Activated CD4-positive, alpha-beta T cell treated with anti-CD3 and anti-CD28 coated beads for 36 hours (primary cell): Measurements from ENCODE around the gene COQ9. TPM values are rescaled to one million over a fixed set of nuclear protein-coding genes. Genes with fewer than 3 reads are reported as not detected.

Source experiments
- ATAC-seq: fragments of 200-7000 bp; cut with Tn5 transposase; one replicate; pipeline ENCODE4 v1.10.0; 2021; ENCODE audit warnings: mild to moderate bottlenecking, moderate library complexity
- CTCF ChIA-PET: fragments of 350-600 bp; sonication (Branson Sonifier 250); formaldehyde crosslinking; loops from one replicate; lab custom pipeline; 2021; ENCODE audit warnings: antibody characterized with exemption; lab: Charles Lee
- POLR2A ChIA-PET: fragments of 350-600 bp; sonication (Branson Sonifier 250); formaldehyde crosslinking; loops from one replicate; lab custom pipeline; 2021; ENCODE audit warnings: antibody characterized with exemption, inconsistent platforms; lab: Charles Lee
- DNase-seq: peaks from one replicate; pipeline ENCODE4 v3.0.0-alpha.2; 2020
- H3K27ac Mint-ChIP-seq: one replicate; pipeline ENCODE4 v1.8.0; 2021; ENCODE audit warnings: mixed read lengths
- H3K27me3 Mint-ChIP-seq: one replicate; pipeline ENCODE4 v1.8.0; 2021; ENCODE audit warnings: mixed read lengths
- H3K36me3 Mint-ChIP-seq: one replicate; pipeline ENCODE4 v1.8.0; 2021; ENCODE audit warnings: low read depth, mixed read lengths
- H3K4me1 Mint-ChIP-seq: one replicate; pipeline ENCODE4 v1.8.0; 2021; ENCODE audit warnings: mixed read lengths
- H3K4me3 Mint-ChIP-seq: one replicate; pipeline ENCODE4 v1.8.0; 2021; ENCODE audit warnings: mild to moderate bottlenecking, moderate library complexity, mixed read lengths
- H3K9me3 Mint-ChIP-seq: one replicate; pipeline ENCODE4 v1.8.0; 2021; ENCODE audit warnings: low read depth, mixed read lengths
- intact Hi-C, 2 experiments: fragments of 100-400 bp; cut with DNase I in 1 of 2; cut with micrococcal nuclease in 1 of 2; formaldehyde crosslinking; loops; one replicate each; pipeline versions ENCODE4 v1.14.2 to v1.15.1; 2022 to 2024; cut with DNase I, micrococcal nuclease
- total RNA-seq, 2 experiments: library from RNA; stranded (reverse); gene quantifications; one replicate each; pipeline ENCODE4 v1.2.3, GENCODE V29; 2021

COQ9 gene
- total RNA-seq, 2 experiments from 2014 or later = 39.4 to 52.1 TPM

GRCh38 chr16:57446531-57447185, 621 bp upstream of the COQ9 start:
- CTCF ChIA-PET = interaction anchor here (0.6 to 6.1 kb wide), 13 partner anchors 13 to 166 kb away, joined by 3 to 63 read pairs (median 3); partner anchors contain the start of gene POLR2C
- H3K9me3 Mint-ChIP-seq = no peaks in the 10 kb centered on the region
- intact Hi-C loops = loop anchor here (1.0 to 10.0 kb wide), 12 partner anchors 16 to 1178 kb away; partner anchors contain the start of genes KATNB1 (in 2 of the 2), POLR2C (in 2 of the 2), ARL2BP (in 1 of the 2) and CCDC102A (in 1 of the 2)
- POLR2A ChIA-PET = interaction anchor here (0.8 to 2.0 kb wide), 4 partner anchors 10 to 146 kb away, joined by 3 to 17 read pairs (median 4); partner anchors contain the start of gene POLR2C
- ATAC-seq (peak; percentile 39), DNase-seq (peak; percentile 32)
- peaks cover 21% of the 10 kb centered on the region for H3K36me3 Mint-ChIP-seq
- H3K4me1 Mint-ChIP-seq = peaks cover 32% of the 10 kb centered on the region
- peak overlapping the region; percentile 91 for H3K4me3 Mint-ChIP-seq
- H3K27me3 Mint-ChIP-seq = no peaks in the 10 kb centered on the region
- H3K27ac Mint-ChIP-seq = peak overlapping the region; percentile 77

DNA sequence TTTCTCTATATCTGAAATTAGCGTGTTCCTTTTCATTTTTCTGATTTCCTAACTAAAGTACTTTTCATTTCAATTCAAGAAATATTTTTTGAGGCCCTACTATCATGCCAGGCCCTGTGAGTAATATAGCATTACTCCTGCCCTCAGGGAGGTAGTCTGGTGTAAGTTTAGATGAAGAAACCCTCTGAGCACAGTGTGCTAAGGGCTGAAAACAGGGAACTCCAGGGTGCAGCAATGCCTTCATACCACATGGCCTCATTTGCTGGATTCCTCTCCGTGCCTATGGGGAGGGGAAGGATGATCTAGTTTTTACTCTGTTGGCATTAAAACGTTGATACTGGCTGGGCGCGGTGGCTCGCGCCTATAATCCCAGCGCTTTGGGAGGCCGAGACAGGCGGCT, 4.7 kb downstream of the COQ9 start:
- H3K9me3 Mint-ChIP-seq = no peaks in the 10 kb centered on the region
- DNase-seq (no peak), ATAC-seq (no peak)
- no peak overlapping the region for H3K4me3 Mint-ChIP-seq
- POLR2A ChIA-PET = interaction anchor here (0.6 kb wide), 1 partner anchor 33 kb away, joined by 3 read pairs; no protein-coding TSS in a partner anchor
- intact Hi-C loops = no loop called here
- CTCF ChIA-PET = interaction anchor here (0.6 to 1.0 kb wide), 2 partner anchors 10 to 25 kb away, joined by 3 to 7 read pairs; partner anchors contain the start of gene POLR2C
- H3K4me1 Mint-ChIP-seq = peaks cover 9% of the 10 kb centered on the region
- H3K27ac Mint-ChIP-seq = no peak overlapping the region
- peaks cover 35% of the 10 kb centered on the region for H3K36me3 Mint-ChIP-seq
- no peaks in the 10 kb centered on the region for H3K27me3 Mint-ChIP-seq

DNA sequence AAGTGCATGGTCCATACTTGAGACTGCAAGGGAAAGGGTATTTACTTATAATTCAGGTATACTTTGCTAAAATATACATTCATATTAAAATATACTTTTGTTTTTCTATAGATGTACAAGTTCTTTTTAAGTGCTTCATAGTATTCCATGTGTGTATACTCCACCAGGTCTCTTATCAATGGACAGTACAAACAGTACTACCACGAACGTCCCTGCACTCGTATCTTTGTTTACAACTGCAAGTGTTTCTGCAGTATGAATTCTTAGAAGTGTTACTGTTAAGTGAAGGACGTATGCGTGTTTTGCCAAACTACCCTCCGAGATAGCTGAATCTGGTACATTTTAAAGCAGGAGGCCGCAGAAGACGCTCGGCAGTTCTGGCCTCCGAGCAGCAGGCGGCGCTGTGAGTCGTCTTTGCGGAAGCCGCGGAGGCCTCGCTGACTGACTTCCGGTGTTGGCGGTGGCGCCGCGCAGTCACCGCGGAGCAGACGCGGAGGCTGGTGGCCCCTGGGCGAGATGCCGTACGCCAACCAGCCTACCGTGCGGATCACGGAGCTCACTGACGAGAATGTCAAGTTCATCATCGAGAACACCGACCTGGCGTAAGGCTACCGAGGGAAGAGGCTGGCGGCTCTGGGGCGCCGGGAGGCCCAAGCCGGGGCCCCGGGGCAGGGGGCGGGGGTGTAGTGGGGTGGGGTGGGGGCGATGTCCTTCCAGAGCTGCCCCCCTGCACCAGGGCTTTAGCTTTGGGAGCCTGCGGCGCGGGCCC, 15.1 kb downstream of the COQ9 start, which contains the start of gene POLR2C:
POLR2C (plus strand) TSS at position 471 of the 769 bp plus-strand sequence; CDS start at position 517, 46 bp downstream.
- ATAC-seq (peak; percentile 96), DNase-seq (peak; percentile 96)
- H3K9me3 Mint-ChIP-seq = no peaks in the 10 kb centered on the region
- H3K4me3 Mint-ChIP-seq = peak within 1 kb of the TSS; percentile 90
- peaks cover 24% of the 10 kb centered on the region for H3K4me1 Mint-ChIP-seq
- ChIA-PET POLR2A (interaction anchor here (0.6 to 1.2 kb wide), 3 partner anchors 15 to 277 kb away, joined by 3 to 17 read pairs (median 4); partner anchors contain the start of genes CIAPIN1, COQ9 and PSME3IP1), CTCF (interaction anchor here (0.6 to 7.5 kb wide), 24 partner anchors 9 to 1111 kb away, joined by 3 to 63 read pairs (median 4); partner anchors contain the start of genes CIAPIN1, COQ9 and DOK4)
- intact Hi-C loops = loop anchor here (1.0 kb wide), 5 partner anchors 15 to 162 kb away; partner anchors contain the start of genes CIAPIN1 (in 2 of the 2), COQ9 (in 2 of the 2), CCDC102A (in 1 of the 2) and DOK4 (in 1 of the 2)
- no peaks in the 10 kb centered on the region for H3K27me3 Mint-ChIP-seq
- peaks cover 27% of the 10 kb centered on the region for H3K36me3 Mint-ChIP-seq
- H3K27ac Mint-ChIP-seq = peak within 1 kb of the TSS; percentile 99

DNA sequence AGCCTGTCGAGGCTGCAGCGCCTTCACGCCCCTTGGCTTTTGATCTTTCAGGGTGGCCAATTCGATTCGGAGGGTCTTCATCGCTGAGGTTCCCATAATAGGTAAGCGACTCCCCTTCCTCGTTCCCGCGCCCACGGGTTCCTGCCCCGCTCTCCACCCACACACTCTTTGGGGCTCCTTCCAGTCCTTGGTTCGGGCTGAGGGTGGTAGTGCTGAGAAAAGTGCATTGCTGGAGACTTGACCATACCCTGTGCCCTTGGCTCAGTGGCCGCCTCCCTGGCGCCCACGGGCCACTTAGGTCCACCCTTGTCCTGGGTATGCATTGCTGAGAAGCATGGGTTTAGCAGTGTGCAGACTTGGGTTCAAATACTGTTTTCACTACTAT, 15.7 kb downstream of the COQ9 start:
- intact Hi-C loops = loop anchor here (1.0 kb wide), 5 partner anchors 16 to 163 kb away; partner anchors contain the start of genes CIAPIN1 (in 2 of the 2), COQ9 (in 2 of the 2), CCDC102A (in 1 of the 2) and DOK4 (in 1 of the 2)
- Mint-ChIP-seq H3K27ac (peak overlapping the region; percentile 99), H3K27me3 (no peaks in the 10 kb centered on the region), H3K9me3 (no peaks in the 10 kb centered on the region), H3K4me3 (peak overlapping the region; percentile 90), H3K4me1 (peaks cover 24% of the 10 kb centered on the region), H3K36me3 (peaks cover 32% of the 10 kb centered on the region)
- ChIA-PET POLR2A (interaction anchor here (1.2 kb wide), 2 partner anchors 16 to 277 kb away, joined by 3 to 17 read pairs; partner anchors contain the start of genes CIAPIN1, COQ9 and PSME3IP1), CTCF (interaction anchor here (0.6 to 7.5 kb wide), 18 partner anchors 11 to 1111 kb away, joined by 3 to 63 read pairs (median 4); partner anchors contain the start of genes CIAPIN1, COQ9 and DOK4)
- DNase-seq (no peak), ATAC-seq (peak; percentile 14)

GRCh38 chr16:57464523-57464922, 17.2 kb downstream of the COQ9 start:
- Mint-ChIP-seq H3K27ac (no peak overlapping the region), H3K27me3 (no peaks in the 10 kb centered on the region), H3K9me3 (no peaks in the 10 kb centered on the region), H3K4me3 (no peak overlapping the region), H3K36me3 (peaks cover 38% of the 10 kb centered on the region), H3K4me1 (peaks cover 24% of the 10 kb centered on the region)
- ChIA-PET CTCF (interaction anchor here (0.6 to 7.5 kb wide), 6 partner anchors 10 to 88 kb away, joined by 3 to 63 read pairs (median 8); partner anchors contain the start of genes CIAPIN1 and COQ9), POLR2A (no interaction called here)
- intact Hi-C loops = no loop called here
- DNase-seq (no peak), ATAC-seq (no peak)

GRCh38 chr16:57468346-57468745, 21.1 kb downstream of the COQ9 start:
- intact Hi-C loops = no loop called here
- POLR2A ChIA-PET = no interaction called here
- Mint-ChIP-seq H3K27me3 (no peaks in the 10 kb centered on the region), H3K9me3 (no peaks in the 10 kb centered on the region), H3K4me3 (no peak overlapping the region), H3K27ac (peak overlapping the region; percentile 38), H3K36me3 (peaks cover 37% of the 10 kb centered on the region), H3K4me1 (peaks cover 21% of the 10 kb centered on the region)
- DNase-seq (no peak), ATAC-seq (no peak)
- CTCF ChIA-PET = interaction anchor here (0.7 kb wide), 1 partner anchor 21 kb away, joined by 3 read pairs; no protein-coding TSS in a partner anchor

- Mint-ChIP-seq H3K4me3 (no peak overlapping the region), H3K4me1 (peaks cover 14% of the 10 kb centered on the region), H3K27me3 (no peaks in the 10 kb centered on the region), H3K9me3 (no peaks in the 10 kb centered on the region), H3K27ac (no peak overlapping the region), H3K36me3 (peaks cover 34% of the 10 kb centered on the region)
- DNase-seq = no peak
- no peak for ATAC-seq
- intact Hi-C loops = no loop called here
- ChIA-PET CTCF (no interaction called here), POLR2A (no interaction called here)
Measured at GRCh38 chr16:57469046-57469445, 21.8 kb downstream of the COQ9 start.

DNA sequence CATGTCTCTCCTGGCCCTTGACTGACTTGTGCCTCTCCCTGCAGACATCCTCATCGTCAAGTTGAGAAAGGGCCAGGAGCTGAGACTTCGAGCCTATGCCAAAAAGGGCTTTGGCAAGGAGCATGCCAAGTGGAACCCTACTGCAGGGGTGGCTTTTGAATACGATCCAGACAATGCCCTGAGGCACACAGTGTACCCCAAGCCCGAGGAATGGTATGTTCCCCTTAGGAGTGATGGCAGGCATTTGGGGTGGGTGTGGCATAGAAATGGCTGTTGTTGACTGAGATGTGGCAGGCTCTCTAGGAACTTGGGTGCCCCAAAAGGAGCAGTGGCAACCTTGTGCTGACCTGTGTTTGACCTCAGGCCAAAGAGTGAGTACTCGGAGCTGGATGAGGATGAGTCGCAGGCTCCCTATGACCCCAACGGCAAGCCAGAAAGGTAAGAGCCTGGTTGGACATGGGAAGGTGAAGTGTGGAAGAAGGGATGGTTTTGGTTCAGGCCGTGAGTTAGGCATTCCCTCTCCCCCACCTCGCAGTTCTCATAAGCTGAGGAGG, 22.7 kb downstream of the COQ9 start:
- peaks cover 26% of the 10 kb centered on the region for H3K36me3 Mint-ChIP-seq
- ATAC-seq (no peak), DNase-seq (no peak)
- intact Hi-C loops = no loop called here
- CTCF ChIA-PET = no interaction called here
- H3K4me3 Mint-ChIP-seq = no peak overlapping the region
- no peaks in the 10 kb centered on the region for H3K9me3 Mint-ChIP-seq
- no peaks in the 10 kb centered on the region for H3K27me3 Mint-ChIP-seq
- H3K27ac Mint-ChIP-seq = no peak overlapping the region
- POLR2A ChIA-PET = no interaction called here
- H3K4me1 Mint-ChIP-seq = peaks cover 6% of the 10 kb centered on the region

DNA sequence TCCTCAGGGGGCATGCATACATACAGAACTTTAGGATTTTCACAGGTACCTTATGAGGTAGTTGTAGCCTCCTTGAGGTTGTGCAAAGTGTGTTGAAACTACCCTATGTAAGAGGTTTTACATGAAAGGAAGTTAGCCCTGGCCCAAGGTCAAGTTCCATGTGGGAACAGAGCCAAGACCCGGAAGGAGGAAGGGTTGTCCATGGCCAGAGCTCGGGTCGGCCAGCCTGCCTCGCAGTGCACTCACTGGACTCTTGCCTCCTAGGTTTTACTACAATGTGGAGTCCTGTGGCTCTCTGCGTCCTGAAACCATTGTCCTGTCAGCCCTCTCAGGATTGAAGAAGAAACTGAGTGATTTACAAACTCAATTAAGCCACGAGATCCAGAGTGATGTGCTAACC, 23.4 kb downstream of the COQ9 start:
- CTCF ChIA-PET = interaction anchor here (1.0 kb wide), 2 partner anchors 49 to 52 kb away, joined by 3 read pairs; no protein-coding TSS in a partner anchor
- POLR2A ChIA-PET = no interaction called here
- Mint-ChIP-seq H3K36me3 (peaks cover 24% of the 10 kb centered on the region), H3K9me3 (no peaks in the 10 kb centered on the region), H3K4me3 (no peak overlapping the region), H3K27ac (no peak overlapping the region), H3K27me3 (no peaks in the 10 kb centered on the region), H3K4me1 (peaks cover 9% of the 10 kb centered on the region)
- ATAC-seq (no peak), DNase-seq (no peak)
- intact Hi-C loops = no loop called here

DNA sequence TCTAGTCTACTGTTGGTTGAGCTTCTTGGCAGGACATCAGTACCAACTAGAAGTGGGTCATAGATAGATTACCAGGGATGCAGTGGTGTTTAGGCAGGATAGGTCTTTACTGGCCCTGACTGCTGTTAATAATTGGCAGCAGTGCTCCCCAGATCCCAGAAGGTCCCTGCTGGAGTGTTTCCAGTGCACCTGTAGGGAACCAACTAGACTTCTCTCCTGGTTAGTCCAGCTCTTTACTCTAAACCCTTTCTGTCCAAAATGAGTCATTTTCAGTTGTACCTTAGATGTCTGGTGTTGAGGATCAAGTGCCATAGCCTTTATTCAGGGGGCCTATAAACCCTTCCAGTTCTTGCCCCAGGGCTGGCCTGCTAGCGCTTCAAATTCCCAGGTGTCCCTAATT, 23.9 kb downstream of the COQ9 start:
- no peak overlapping the region for H3K4me3 Mint-ChIP-seq
- CTCF ChIA-PET = interaction anchor here (1.0 kb wide), 2 partner anchors 49 to 51 kb away, joined by 3 read pairs; no protein-coding TSS in a partner anchor
- no peaks in the 10 kb centered on the region for H3K27me3 Mint-ChIP-seq
- H3K27ac Mint-ChIP-seq = no peak overlapping the region
- peaks cover 19% of the 10 kb centered on the region for H3K36me3 Mint-ChIP-seq
- intact Hi-C loops = no loop called here
- DNase-seq (no peak), ATAC-seq (no peak)
- H3K9me3 Mint-ChIP-seq = no peaks in the 10 kb centered on the region
- peaks cover 10% of the 10 kb centered on the region for H3K4me1 Mint-ChIP-seq
- POLR2A ChIA-PET = no interaction called here
